Activated T-cell treated with anti-CD3 and anti-CD28 coated beads, Interleukin-2, amount 50 U/mL, for 72 hours (primary cell): ENCODE results near the gene INAVA. TPM values are rescaled to one million over a fixed set of nuclear protein-coding genes. Genes with fewer than 3 reads are reported as not detected.
A peak's percentile ranks its signal among the peaks of the same experiment; 100 is the strongest.
"Not testable (repeated sequence)": the region's sequence is repeated elsewhere in the genome, so short reads cannot be mapped to it uniquely, and the experiment has no call there.

Experiments used
- ATAC-seq, 2 donors: fragments of 150-1000 bp; cut with Tn5 transposase; replicated peaks in 1 of 2; 2 replicates each; pipeline ENCODE4 v1.10.0; 2021; ENCODE audit warnings: moderate library complexity in 2 of 2, mild to moderate bottlenecking in 1 of 2
- DNase-seq, 2 donors: peaks; one replicate each; pipeline ENCODE4 v3.0.0; 2021 to 2022; ENCODE audit warnings: mixed read lengths in 1 of 2
- H3K27ac Mint-ChIP-seq: one replicate; pipeline ENCODE4 v1.8.0; 2022; ENCODE audit warnings: mild to moderate bottlenecking, moderate library complexity, mixed read lengths
- H3K27me3 Mint-ChIP-seq: one replicate; pipeline ENCODE4 v1.8.0; 2022; ENCODE audit warnings: low read depth, mixed read lengths
- H3K36me3 Mint-ChIP-seq, 2 donors: one replicate each; pipeline ENCODE4 v1.8.0; 2022; ENCODE audit warnings: mixed read lengths in 2 of 2, mild to moderate bottlenecking in 1 of 2; ENCODE audit not compliant: insufficient read depth in 2 of 2
- H3K4me1 Mint-ChIP-seq: one replicate; pipeline ENCODE4 v1.8.0; 2022; ENCODE audit warnings: low read depth, mixed read lengths
- H3K4me3 Mint-ChIP-seq, 2 donors: one replicate each; pipeline ENCODE4 v1.8.0; 2022; ENCODE audit warnings: mild to moderate bottlenecking in 2 of 2, mixed read lengths in 2 of 2, moderate library complexity in 2 of 2
- H3K9me3 Mint-ChIP-seq, 2 donors: one replicate each; pipeline ENCODE4 v1.8.0; 2022; ENCODE audit warnings: mixed read lengths in 2 of 2
- total RNA-seq, 2 donors: library from RNA; stranded (reverse); gene quantifications; one replicate each; pipeline ENCODE4 v1.2.3, GENCODE V29; 2022

INAVA gene
- total RNA-seq, 2 donors from 2014 or later: not detected

DNA sequence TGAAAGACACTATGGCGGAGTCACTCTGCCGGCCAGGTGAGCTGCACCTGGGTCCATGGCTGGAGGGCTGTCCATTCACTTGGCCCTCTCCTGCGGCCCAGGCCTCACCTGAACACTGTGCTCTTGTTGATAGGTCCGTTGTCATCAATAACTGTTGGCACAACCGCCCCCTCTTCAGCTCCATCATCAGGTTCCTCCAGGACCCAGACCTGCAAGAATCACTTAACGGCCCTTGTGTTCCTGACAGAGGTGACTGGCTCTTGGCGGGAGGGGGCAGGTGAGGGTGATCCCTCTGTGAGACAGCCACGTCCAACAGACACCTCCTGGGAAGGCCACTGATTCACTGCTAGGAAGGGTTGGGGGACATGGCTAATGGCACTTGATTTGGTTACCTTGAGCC is 54.9 kb downstream of the INAVA start:
- no peak overlapping the region for H3K4me3 Mint-ChIP-seq

DNA sequence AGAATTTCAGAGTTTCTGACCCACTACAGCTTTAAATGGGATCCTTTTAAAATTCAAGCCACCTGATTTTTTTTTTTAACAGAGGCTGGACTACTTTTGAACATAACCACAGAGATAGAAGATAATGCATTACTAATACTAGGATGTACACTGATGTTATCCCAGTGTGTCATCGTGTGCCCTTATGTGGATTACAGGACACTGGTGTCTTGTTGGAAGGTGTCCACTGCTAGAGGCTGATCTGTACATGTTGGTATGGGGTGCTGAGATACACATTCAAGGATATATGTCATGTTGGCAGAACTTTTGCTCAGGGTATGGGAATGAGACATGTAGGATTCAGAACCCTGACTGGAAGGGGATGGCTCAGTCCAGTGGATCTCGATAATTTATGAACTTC is 56.3 kb downstream of the INAVA start:
- Mint-ChIP-seq H3K4me1 (no peaks in the 10 kb centered on the region), H3K36me3 (peaks cover 6 to 9% of the 10 kb centered on the region in 2 donors), H3K4me3 (no peak overlapping the region), H3K9me3 (peaks cover 7% of the 10 kb centered on the region in 2 donors), H3K27ac (no peak overlapping the region), H3K27me3 (peaks cover 40% of the 10 kb centered on the region)
- DNase-seq (no peak), ATAC-seq (no peak)

More for the DNA sequence above, 54.9 kb downstream of the INAVA start:
- peaks cover 41% of the 10 kb centered on the region for H3K27me3 Mint-ChIP-seq
- DNase-seq (no peak), ATAC-seq (no peak)
- no peak overlapping the region for H3K27ac Mint-ChIP-seq
- H3K4me1 Mint-ChIP-seq: no peaks in the 10 kb centered on the region
- H3K36me3 Mint-ChIP-seq: peaks cover 8 to 9% of the 10 kb centered on the region in 2 donors
- H3K9me3 Mint-ChIP-seq: peaks cover 7% of the 10 kb centered on the region in 2 donors

DNA sequence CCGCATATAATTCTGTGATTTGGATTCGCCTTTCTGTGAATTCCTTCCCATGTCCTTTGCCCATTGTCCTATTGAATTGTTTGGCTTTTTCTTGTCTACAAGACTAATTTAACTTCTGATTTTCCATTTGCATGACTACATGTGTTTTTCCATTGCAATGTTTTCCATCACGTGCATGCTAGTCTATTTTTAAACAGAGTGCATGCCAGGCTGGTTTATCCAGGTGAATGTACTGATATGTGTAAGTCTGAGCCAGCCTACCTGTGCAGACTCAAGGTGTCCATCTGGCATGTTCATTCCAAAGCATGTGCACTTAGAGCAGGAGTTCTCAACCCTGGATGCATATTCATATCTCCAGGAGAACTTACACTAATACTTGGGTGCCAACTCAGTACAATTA is 59.7 kb downstream of the INAVA start:
- no peak overlapping the region for H3K4me3 Mint-ChIP-seq
- DNase-seq (no peak), ATAC-seq (no peak)
- peaks cover 24% of the 10 kb centered on the region for H3K27me3 Mint-ChIP-seq
- H3K9me3 Mint-ChIP-seq: no peaks in the 10 kb centered on the region
- no peak overlapping the region for H3K27ac Mint-ChIP-seq
- no peaks in the 10 kb centered on the region for H3K36me3 Mint-ChIP-seq
- H3K4me1 Mint-ChIP-seq: no peaks in the 10 kb centered on the region

DNA sequence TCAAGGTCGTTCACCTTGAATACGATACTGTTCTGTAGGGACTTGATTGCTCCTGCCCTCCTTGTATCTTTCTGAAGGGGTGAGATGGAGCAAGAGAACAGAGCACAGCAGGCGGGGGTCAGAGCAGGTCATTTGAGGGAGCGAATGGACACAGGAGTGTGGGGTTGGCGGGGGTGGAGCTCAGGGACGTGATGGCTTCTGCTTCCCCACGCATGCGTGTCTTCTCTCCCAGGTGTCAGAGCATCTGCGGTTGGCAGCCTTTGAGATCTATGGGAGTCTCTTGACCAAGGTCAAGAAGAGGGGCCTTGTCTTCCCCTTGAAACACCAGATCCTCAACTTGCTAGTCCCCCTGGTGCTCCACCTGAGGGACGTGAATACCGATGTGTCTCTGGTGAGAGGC is 63.9 kb downstream of the INAVA start:
- no peaks in the 10 kb centered on the region for H3K4me1 Mint-ChIP-seq
- no peak overlapping the region for H3K27ac Mint-ChIP-seq
- no peak for ATAC-seq
- H3K4me3 Mint-ChIP-seq: no peak overlapping the region
- peaks cover 23% of the 10 kb centered on the region for H3K27me3 Mint-ChIP-seq
- H3K9me3 Mint-ChIP-seq: no peaks in the 10 kb centered on the region
- no peak for DNase-seq
- H3K36me3 Mint-ChIP-seq: no peaks in the 10 kb centered on the region

DNA sequence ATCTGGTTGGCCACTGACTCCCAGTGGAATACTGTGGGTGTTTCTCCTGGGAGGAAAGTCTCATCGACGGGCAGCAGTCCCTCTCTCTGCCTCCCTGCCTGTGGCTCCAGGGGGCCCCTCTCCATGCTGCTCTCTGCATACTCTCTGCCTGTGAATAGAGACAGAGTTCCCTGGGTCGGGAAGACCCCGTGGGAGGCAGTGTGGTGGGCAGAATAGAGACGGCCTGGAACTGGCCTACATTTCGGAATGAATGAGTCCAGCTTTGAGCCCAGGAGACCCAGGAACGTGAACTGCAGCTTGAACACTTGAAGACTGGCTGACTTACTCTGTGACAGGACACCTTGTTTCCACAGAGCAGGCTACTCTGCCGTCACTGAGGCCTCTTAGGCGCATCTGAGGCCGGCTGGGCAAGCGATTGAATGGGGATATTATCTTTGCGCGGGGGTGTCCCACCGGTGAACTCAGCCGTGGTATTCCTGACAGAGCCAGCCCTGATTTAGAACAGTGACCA is 64.8 kb downstream of the INAVA start:
- ATAC-seq (no peak), DNase-seq (no peak)
- Mint-ChIP-seq H3K9me3 (no peaks in the 10 kb centered on the region), H3K4me1 (no peaks in the 10 kb centered on the region), H3K4me3 (no peak overlapping the region), H3K27ac (no peak overlapping the region), H3K27me3 (peaks cover 14% of the 10 kb centered on the region), H3K36me3 (no peaks in the 10 kb centered on the region)

DNA sequence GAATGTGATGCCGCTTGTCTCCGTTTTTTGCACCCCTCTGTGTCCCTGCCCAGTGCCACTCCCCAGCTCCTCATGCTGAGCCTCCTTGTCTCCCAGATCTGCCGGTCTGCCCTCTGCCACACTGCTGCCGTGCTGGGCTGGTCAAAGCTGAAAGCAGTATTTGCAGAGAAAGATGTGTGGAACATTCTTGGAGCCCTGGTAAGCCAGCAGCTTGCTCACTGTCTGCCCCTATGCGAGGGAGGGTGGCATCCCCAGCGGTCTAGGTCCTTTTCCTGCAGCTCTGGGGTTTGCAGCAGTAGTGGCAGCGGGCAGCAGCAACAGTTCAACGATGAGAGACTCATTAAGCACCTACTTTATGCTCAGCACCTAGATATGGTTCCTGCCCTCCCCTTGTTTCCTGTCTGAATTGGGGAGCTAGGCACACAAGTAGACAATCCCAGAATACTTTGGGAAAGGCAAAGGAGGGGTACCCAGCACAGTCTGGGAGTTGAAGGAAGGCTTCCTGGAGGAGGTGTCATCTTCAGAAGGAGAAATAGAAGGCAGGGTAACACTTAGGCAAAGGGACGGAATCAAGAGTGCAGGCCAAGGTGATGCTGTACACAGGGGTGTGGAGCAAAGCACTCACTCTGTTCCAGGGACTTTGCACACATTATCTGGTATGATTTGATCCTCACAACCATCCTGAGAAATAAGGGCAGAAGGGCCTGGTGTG is 65.7 kb downstream of the INAVA start:
- Mint-ChIP-seq H3K4me3 (no peak overlapping the region), H3K36me3 (no peaks in the 10 kb centered on the region), H3K4me1 (no peaks in the 10 kb centered on the region), H3K27me3 (peaks cover 6% of the 10 kb centered on the region), H3K9me3 (no peaks in the 10 kb centered on the region), H3K27ac (no peak overlapping the region)
- DNase-seq (no peak), ATAC-seq (no peak)

DNA sequence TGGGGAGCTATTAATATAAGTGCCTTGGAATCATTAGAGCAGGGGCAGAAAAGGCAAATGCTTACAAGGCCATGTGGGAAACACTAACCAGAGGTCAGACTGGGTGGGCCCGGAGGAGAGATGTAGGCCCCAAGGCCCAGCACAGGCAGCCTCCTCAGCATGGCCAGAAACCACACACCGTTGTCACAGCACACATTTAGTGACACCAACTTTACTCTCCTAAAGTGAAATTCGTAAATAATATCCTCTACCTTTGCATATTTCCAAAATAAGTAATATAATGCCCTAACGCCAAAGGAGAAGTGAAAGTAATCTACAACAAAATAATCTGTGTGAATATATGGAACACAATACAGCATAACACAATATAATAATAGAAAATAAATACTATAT is 66.2 kb downstream of the INAVA start:
- no peak overlapping the region for H3K4me3 Mint-ChIP-seq
- H3K27ac Mint-ChIP-seq: no peak overlapping the region
- ATAC-seq (no peak), DNase-seq (no peak)
- H3K36me3 Mint-ChIP-seq: no peaks in the 10 kb centered on the region
- peaks cover under 1% of the 10 kb centered on the region for H3K27me3 Mint-ChIP-seq
- H3K4me1 Mint-ChIP-seq: no peaks in the 10 kb centered on the region
- H3K9me3 Mint-ChIP-seq: no peaks in the 10 kb centered on the region

DNA sequence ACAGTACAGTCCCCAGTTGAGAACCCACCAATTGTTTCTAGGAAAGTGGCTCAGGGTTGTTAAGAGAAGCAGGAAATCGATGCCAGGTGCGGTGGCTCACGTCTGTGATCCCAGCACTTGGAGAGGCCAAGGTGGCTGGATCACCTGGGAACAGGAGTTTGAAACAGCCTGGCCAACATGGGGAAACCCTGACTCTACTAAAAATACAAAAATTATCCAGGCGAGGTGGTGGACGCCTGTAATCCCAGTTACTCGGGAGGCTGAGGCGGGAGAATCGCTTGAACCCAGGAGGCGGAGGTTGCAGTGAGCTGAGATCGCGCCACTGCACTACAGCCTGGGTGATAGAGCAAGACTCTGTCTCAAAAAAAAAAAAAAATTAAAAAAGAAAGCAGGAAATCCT is 67.5 kb downstream of the INAVA start:
- not testable (repeated sequence) for H3K4me1 Mint-ChIP-seq, H3K27me3 Mint-ChIP-seq, H3K36me3 Mint-ChIP-seq, ATAC-seq, H3K27ac Mint-ChIP-seq, H3K4me3 Mint-ChIP-seq, H3K9me3 Mint-ChIP-seq, DNase-seq

DNA sequence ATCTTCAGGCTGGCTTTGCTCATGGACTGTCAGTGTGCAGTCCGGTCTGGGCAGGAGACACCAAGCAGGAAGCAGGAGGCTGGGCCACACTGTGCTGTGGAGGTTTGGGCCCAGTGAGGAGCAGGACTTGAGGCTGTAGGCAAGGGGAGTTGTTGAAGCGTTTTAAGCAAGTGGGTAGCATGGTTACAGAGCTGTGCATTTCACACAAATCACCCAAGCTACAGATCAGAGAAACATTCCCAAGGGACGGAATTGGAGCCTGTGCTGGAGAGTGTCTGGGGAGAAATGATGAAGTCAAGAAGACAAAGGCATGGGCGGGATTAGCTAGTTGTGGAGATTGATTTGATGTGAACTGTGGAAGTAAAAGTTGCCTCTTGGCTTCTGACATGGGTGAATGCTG is 67.9 kb downstream of the INAVA start:
- no peaks in the 10 kb centered on the region for H3K36me3 Mint-ChIP-seq
- no peaks in the 10 kb centered on the region for H3K4me1 Mint-ChIP-seq
- H3K9me3 Mint-ChIP-seq: no peaks in the 10 kb centered on the region
- no peak overlapping the region for H3K27ac Mint-ChIP-seq
- no peaks in the 10 kb centered on the region for H3K27me3 Mint-ChIP-seq
- H3K4me3 Mint-ChIP-seq: no peak overlapping the region
- no peak for DNase-seq
- ATAC-seq: peak in 1 of 2 donors; percentile 31

DNA sequence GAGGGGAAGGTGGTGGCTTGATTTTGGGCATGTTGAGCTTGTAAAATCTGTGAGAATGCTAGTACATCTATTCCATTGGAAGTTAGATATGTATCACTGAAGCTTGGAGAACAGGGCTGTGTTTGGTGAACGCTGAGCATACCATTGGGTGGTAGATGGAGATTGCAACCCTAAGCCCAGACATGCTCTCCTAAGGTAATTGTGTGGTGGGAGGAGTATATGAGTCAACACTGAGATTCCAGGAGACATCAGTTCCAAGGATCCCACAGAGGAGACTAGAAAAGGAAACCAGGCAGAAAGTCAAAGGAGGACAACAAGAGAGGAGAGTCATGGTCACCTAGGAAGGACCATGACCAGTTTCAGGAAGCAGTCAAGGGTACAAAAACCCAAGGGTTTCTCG is 68.4 kb downstream of the INAVA start:
- peak in 1 of 2 donors; percentile 16 for ATAC-seq
- DNase-seq: no peak

DNA sequence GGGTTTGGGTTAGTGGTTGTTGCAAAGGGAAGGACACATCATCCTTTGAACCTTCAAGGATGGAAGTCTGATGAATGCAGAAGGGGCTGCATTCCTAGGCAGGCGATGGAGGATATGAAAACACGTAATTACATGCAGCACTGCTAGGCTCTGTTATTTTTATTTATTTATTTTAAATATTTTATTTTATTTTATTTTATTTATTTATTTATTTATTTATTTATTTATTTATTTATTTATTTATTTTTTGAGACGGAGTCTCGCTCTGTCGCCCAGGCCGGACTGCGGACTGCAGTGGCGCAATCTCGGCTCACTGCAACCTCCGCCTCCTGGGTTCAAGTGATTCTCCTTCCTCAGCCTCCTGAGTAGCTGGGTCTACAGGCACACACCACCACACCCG is 69.2 kb downstream of the INAVA start:
- DNase-seq, H3K4me3 Mint-ChIP-seq, H3K36me3 Mint-ChIP-seq, ATAC-seq, H3K4me1 Mint-ChIP-seq, H3K9me3 Mint-ChIP-seq, H3K27me3 Mint-ChIP-seq, H3K27ac Mint-ChIP-seq: not testable (repeated sequence)

More for the DNA sequence above, 68.4 kb downstream of the INAVA start:
- no peak overlapping the region for H3K4me3 Mint-ChIP-seq
- H3K27ac Mint-ChIP-seq: no peak overlapping the region
- no peaks in the 10 kb centered on the region for H3K27me3 Mint-ChIP-seq
- no peaks in the 10 kb centered on the region for H3K36me3 Mint-ChIP-seq
- H3K9me3 Mint-ChIP-seq: no peaks in the 10 kb centered on the region
- H3K4me1 Mint-ChIP-seq: no peaks in the 10 kb centered on the region

Other genes with a start within 250 kb of the INAVA start
- 10 to 100 TPM; 26.5 to 35.8 TPM for gene DDX59, start 225.0 kb upstream of the INAVA start, total RNA-seq
- 1 to 10 TPM; 1.3 to 3.1 TPM for gene CAMSAP2, start 156.0 kb upstream of the INAVA start, total RNA-seq
- not detected for gene GPR25, start 21.9 kb upstream of the INAVA start, total RNA-seq
- 100 to 1,000 TPM in 1 of 2 donors, 10 to 100 TPM in 1; 91.7 to 101 TPM for gene KIF21B, start 128.8 kb downstream of the INAVA start, total RNA-seq
- not detected for gene CACNA1S, start 217.5 kb downstream of the INAVA start, total RNA-seq
- gene ASCL5, start 232.3 kb downstream of the INAVA start, total RNA-seq: under 1 TPM; 0.16 to 0.22 TPM